Colonic mucosa (tissue), 4 donors: ENCODE data around the gene BMPR2. TPM values are rescaled to one million over a fixed set of nuclear protein-coding genes. Genes with fewer than 3 reads are reported as not detected.
"Not testable (repeated sequence)": the region's sequence is repeated elsewhere in the genome, so short reads cannot be mapped to it uniquely, and the experiment has no call there.

Source experiments
- DNase-seq: peaks from one replicate; pipeline ENCODE4 v3.0.0-alpha.2; 2020
- H3K27ac ChIP-seq: fragments of 200-600 bp; one replicate; pipeline ENCODE4 v1.8.0; 2021
- H3K27me3 ChIP-seq: fragments of 200-600 bp; one replicate; pipeline ENCODE4 v1.8.0; 2021
- H3K36me3 ChIP-seq: fragments of 200-600 bp; one replicate; pipeline ENCODE4 v1.8.0; 2021
- H3K4me1 ChIP-seq: fragments of 200-600 bp; one replicate; pipeline ENCODE4 v1.8.0; 2021; ENCODE audit warnings: mild to moderate bottlenecking
- H3K4me3 ChIP-seq: fragments of 200-600 bp; one replicate; pipeline ENCODE4 v1.8.0; 2021
- H3K9ac ChIP-seq, 2 donors: one replicate each; pipeline ENCODE4 v1.7.0; 2013; ENCODE audit warnings: control low read depth in 2 of 2, low read depth in 2 of 2, low read length in 2 of 2
- H3K9me3 ChIP-seq: fragments of 200-600 bp; one replicate; pipeline ENCODE4 v1.8.0; 2021
- CTCF ChIP-seq: fragments of 200-600 bp; IDR thresholded peaks from one replicate; pipeline ENCODE4 v1.8.0; 2022; ENCODE audit warnings: antibody characterized with exemption, mild to moderate bottlenecking
- intact Hi-C: fragments of 100-400 bp; cut with DNase I; formaldehyde crosslinking; loops from one replicate; pipeline ENCODE4 v1.14.1; 2022
- total RNA-seq, 2 donors: library from RNA; stranded (reverse); fragmentation: NEBNext Ultra II Directional in 1 of 2; extraction: Animal tissue kit (Norgen Biotek cat#: 25700) in 1 of 2; gene quantifications; one replicate each; pipeline ENCODE4 v1.2.1, GENCODE V29; 2021
- donor health status: healthy.
- donor health status: DM: no; HTN: no; CAD: no.
- donor health status: DM: no; HTN: no; CAD: no.

Gene BMPR2
- total RNA-seq, 2 donors from 2014 or later, result 23.0 to 44.7 TPM

- no peak for TF ChIP-seq CTCF
Observed at GRCh38 chr2:202529389-202529788, 153.3 kb downstream of the BMPR2 start.

GRCh38 chr2:202530038-202530437 lies 153.9 kb downstream of the BMPR2 start:
- no peak overlapping the region for H3K4me3 ChIP-seq
- H3K27me3 ChIP-seq, result no peaks in the 10 kb centered on the region
- intact Hi-C loops, result no loop called here
- H3K9ac ChIP-seq, result no peak overlapping the region
- no peak overlapping the region for H3K27ac ChIP-seq
- peaks cover 4% of the 10 kb centered on the region for H3K36me3 ChIP-seq
- TF ChIP-seq CTCF, result no peak
- no peak for DNase-seq
- no peaks in the 10 kb centered on the region for H3K9me3 ChIP-seq
- H3K4me1 ChIP-seq, result no peaks in the 10 kb centered on the region

More at GRCh38 chr2:202529389-202529788, 153.3 kb downstream of the BMPR2 start:
- peaks cover 4% of the 10 kb centered on the region for H3K36me3 ChIP-seq
- H3K4me3 ChIP-seq, result no peak overlapping the region
- H3K9me3 ChIP-seq, result no peaks in the 10 kb centered on the region
- H3K4me1 ChIP-seq, result no peaks in the 10 kb centered on the region
- DNase-seq, result no peak
- no peak overlapping the region for H3K27ac ChIP-seq
- intact Hi-C loops, result no loop called here
- H3K27me3 ChIP-seq, result no peaks in the 10 kb centered on the region
- H3K9ac ChIP-seq, result no peak overlapping the region

GRCh38 chr2:202535290-202535689 lies 159.2 kb downstream of the BMPR2 start:
- DNase-seq, H3K4me1 ChIP-seq, H3K9ac ChIP-seq, H3K4me3 ChIP-seq, H3K36me3 ChIP-seq, intact Hi-C loops, H3K27me3 ChIP-seq, H3K9me3 ChIP-seq, H3K27ac ChIP-seq: not testable (repeated sequence)

GRCh38 chr2:202541137-202541536 lies 165.0 kb downstream of the BMPR2 start:
- Histone ChIP-seq H3K4me3 (no peak overlapping the region), H3K4me1 (no peaks in the 10 kb centered on the region), H3K27me3 (no peaks in the 10 kb centered on the region), H3K9me3 (no peaks in the 10 kb centered on the region), H3K27ac (no peak overlapping the region), H3K36me3 (no peaks in the 10 kb centered on the region), H3K9ac (no peak overlapping the region)
- no peak for TF ChIP-seq CTCF
- intact Hi-C loops, result no loop called here
- DNase-seq, result no peak

- H3K27ac ChIP-seq, result no peak overlapping the region
Observed at GRCh38 chr2:202542142-202542541, 166.0 kb downstream of the BMPR2 start.

GRCh38 chr2:202545523-202545922 lies 169.4 kb downstream of the BMPR2 start:
- H3K9ac ChIP-seq, result no peak overlapping the region
- intact Hi-C loops, result no loop called here
- no peaks in the 10 kb centered on the region for H3K9me3 ChIP-seq

More at GRCh38 chr2:202542142-202542541, 166.0 kb downstream of the BMPR2 start:
- Histone ChIP-seq H3K9ac (no peak overlapping the region), H3K36me3 (no peaks in the 10 kb centered on the region), H3K4me3 (no peak overlapping the region), H3K27me3 (no peaks in the 10 kb centered on the region), H3K4me1 (no peaks in the 10 kb centered on the region), H3K9me3 (no peaks in the 10 kb centered on the region)
- TF ChIP-seq CTCF, result no peak
- intact Hi-C loops, result no loop called here
- DNase-seq, result no peak

More at GRCh38 chr2:202545523-202545922, 169.4 kb downstream of the BMPR2 start:
- H3K36me3 ChIP-seq, result no peaks in the 10 kb centered on the region
- no peak overlapping the region for H3K4me3 ChIP-seq
- no peak overlapping the region for H3K27ac ChIP-seq
- DNase-seq, result no peak
- TF ChIP-seq CTCF, result no peak
- no peaks in the 10 kb centered on the region for H3K27me3 ChIP-seq
- no peaks in the 10 kb centered on the region for H3K4me1 ChIP-seq
